Measurements from ENCODE around the gene SLC12A9. TPM values are rescaled to one million over a fixed set of nuclear protein-coding genes. Genes with fewer than 3 reads are reported as not detected.

The SLC12A9 gene
- total and polyA plus RNA-seq, 2 of the 8 experiments (the other 6 are each of a cell fraction or from before 2014, with no cell fraction given), result 31.4 to 40.1 TPM

GRCh38 chr7:100826514-100827329 is 25.8 kb upstream of the SLC12A9 start (continued):
- TF ChIP-seq, protein P1, sequence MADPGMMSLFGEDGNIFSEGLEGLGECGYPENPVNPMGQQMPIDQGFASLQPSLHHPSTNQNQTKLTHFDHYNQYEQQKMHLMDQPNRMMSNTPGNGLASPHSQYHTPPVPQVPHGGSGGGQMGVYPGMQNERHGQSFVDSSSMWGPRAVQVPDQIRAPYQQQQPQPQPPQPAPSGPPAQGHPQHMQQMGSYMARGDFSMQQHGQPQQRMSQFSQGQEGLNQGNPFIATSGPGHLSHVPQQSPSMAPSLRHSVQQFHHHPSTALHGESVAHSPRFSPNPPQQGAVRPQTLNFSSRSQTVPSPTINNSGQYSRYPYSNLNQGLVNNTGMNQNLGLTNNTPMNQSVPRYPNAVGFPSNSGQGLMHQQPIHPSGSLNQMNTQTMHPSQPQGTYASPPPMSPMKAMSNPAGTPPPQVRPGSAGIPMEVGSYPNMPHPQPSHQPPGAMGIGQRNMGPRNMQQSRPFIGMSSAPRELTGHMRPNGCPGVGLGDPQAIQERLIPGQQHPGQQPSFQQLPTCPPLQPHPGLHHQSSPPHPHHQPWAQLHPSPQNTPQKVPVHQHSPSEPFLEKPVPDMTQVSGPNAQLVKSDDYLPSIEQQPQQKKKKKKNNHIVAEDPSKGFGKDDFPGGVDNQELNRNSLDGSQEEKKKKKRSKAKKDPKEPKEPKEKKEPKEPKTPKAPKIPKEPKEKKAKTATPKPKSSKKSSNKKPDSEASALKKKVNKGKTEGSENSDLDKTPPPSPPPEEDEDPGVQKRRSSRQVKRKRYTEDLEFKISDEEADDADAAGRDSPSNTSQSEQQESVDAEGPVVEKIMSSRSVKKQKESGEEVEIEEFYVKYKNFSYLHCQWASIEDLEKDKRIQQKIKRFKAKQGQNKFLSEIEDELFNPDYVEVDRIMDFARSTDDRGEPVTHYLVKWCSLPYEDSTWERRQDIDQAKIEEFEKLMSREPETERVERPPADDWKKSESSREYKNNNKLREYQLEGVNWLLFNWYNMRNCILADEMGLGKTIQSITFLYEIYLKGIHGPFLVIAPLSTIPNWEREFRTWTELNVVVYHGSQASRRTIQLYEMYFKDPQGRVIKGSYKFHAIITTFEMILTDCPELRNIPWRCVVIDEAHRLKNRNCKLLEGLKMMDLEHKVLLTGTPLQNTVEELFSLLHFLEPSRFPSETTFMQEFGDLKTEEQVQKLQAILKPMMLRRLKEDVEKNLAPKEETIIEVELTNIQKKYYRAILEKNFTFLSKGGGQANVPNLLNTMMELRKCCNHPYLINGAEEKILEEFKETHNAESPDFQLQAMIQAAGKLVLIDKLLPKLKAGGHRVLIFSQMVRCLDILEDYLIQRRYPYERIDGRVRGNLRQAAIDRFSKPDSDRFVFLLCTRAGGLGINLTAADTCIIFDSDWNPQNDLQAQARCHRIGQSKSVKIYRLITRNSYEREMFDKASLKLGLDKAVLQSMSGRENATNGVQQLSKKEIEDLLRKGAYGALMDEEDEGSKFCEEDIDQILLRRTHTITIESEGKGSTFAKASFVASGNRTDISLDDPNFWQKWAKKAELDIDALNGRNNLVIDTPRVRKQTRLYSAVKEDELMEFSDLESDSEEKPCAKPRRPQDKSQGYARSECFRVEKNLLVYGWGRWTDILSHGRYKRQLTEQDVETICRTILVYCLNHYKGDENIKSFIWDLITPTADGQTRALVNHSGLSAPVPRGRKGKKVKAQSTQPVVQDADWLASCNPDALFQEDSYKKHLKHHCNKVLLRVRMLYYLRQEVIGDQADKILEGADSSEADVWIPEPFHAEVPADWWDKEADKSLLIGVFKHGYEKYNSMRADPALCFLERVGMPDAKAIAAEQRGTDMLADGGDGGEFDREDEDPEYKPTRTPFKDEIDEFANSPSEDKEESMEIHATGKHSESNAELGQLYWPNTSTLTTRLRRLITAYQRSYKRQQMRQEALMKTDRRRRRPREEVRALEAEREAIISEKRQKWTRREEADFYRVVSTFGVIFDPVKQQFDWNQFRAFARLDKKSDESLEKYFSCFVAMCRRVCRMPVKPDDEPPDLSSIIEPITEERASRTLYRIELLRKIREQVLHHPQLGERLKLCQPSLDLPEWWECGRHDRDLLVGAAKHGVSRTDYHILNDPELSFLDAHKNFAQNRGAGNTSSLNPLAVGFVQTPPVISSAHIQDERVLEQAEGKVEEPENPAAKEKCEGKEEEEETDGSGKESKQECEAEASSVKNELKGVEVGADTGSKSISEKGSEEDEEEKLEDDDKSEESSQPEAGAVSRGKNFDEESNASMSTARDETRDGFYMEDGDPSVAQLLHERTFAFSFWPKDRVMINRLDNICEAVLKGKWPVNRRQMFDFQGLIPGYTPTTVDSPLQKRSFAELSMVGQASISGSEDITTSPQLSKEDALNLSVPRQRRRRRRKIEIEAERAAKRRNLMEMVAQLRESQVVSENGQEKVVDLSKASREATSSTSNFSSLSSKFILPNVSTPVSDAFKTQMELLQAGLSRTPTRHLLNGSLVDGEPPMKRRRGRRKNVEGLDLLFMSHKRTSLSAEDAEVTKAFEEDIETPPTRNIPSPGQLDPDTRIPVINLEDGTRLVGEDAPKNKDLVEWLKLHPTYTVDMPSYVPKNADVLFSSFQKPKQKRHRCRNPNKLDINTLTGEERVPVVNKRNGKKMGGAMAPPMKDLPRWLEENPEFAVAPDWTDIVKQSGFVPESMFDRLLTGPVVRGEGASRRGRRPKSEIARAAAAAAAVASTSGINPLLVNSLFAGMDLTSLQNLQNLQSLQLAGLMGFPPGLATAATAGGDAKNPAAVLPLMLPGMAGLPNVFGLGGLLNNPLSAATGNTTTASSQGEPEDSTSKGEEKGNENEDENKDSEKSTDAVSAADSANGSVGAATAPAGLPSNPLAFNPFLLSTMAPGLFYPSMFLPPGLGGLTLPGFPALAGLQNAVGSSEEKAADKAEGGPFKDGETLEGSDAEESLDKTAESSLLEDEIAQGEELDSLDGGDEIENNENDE (IDR thresholded peaks at IDR 0.05; ENCODE audit: insufficient replicate concordance, low read length), result no peak
- TF ChIP-seq CBX5 (IDR thresholded peaks at IDR 0.05; ENCODE audit: low read depth, low read length) (no peak), EGR1 (IDR thresholded peaks at IDR 0.05; ENCODE audit: borderline replicate concordance, low read depth, low read length) (no peak), YY1 (IDR thresholded peaks at IDR 0.05; ENCODE audit: low read depth, low read length) (no peak), POLR2AphosphoS5 (IDR thresholded peaks at IDR 0.05; ENCODE audit: low read depth, low read length) (no peak), SP4 (IDR thresholded peaks at IDR 0.05; ENCODE audit: low read length) (no peak), SP1 (IDR thresholded peaks at IDR 0.05; ENCODE audit: low read depth, low read length) (no peak), RNF2 (IDR thresholded peaks at IDR 0.05; ENCODE audit: borderline replicate concordance, low read depth, low read length, missing control alignments, poor library complexity, severe bottlenecking) (no peak), RAD21 (IDR thresholded peaks at IDR 0.05 in 1 of 2, conservative IDR thresholded peaks at IDR 0.05 in 1 of 2; ENCODE audit: low read depth in 2 of 2, low read length in 2 of 2) (no peak), EP300 (IDR thresholded peaks at IDR 0.05; ENCODE audit: borderline replicate concordance in 1 of 2, low read depth in 2 of 2, low read length in 2 of 2) (no peak)
